C1 segment of cervical spinal cord (tissue), 14 donors: Measurements from ENCODE around the gene RPS2.
"Not testable (repeated sequence)": the region's sequence is repeated elsewhere in the genome, so short reads cannot be mapped to it uniquely, and the experiment has no call there.

ENCODE experiments used
- DNase-seq, 14 donors: peaks; one replicate each; lab custom pipeline; 2025; lab: John Stamatoyannopoulos, UW

The RPS2 gene

DNA sequence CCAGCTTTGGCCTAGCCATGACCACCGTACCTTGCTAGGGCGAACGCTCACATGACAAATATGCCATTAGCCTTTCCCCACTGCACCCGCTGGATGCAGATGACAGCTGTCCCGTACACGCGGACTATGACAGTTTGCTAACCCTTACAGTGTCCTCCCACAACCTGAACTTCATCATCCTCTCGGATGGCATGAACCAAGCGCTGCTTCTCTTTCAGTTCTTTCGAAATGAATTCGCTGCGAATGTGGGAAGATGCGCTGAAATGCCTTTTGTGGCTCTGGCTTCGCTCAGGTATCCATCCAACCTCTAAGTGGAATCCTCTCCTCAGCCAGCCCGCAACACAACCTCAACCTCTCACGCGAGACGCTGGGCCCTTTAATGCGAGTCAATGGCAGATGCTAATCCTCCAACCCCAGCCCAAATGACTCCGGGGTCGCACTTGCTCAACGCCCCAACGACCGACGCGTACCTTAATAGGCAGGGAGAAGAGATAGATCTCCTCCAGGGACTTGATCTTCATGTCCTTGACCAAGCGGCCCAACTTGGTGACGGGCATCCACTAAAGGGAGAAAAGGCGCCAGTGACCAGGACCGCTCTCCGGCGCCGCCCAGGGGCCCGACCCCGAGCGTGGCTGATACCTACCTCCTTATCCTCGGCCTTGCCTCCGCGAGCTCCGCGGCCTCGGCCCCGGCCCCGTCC is 670 bp downstream of the RPS2 start:
- DNase-seq, result peak in 3 of 14 donors; percentile 55 to 65 (median 56)

DNA sequence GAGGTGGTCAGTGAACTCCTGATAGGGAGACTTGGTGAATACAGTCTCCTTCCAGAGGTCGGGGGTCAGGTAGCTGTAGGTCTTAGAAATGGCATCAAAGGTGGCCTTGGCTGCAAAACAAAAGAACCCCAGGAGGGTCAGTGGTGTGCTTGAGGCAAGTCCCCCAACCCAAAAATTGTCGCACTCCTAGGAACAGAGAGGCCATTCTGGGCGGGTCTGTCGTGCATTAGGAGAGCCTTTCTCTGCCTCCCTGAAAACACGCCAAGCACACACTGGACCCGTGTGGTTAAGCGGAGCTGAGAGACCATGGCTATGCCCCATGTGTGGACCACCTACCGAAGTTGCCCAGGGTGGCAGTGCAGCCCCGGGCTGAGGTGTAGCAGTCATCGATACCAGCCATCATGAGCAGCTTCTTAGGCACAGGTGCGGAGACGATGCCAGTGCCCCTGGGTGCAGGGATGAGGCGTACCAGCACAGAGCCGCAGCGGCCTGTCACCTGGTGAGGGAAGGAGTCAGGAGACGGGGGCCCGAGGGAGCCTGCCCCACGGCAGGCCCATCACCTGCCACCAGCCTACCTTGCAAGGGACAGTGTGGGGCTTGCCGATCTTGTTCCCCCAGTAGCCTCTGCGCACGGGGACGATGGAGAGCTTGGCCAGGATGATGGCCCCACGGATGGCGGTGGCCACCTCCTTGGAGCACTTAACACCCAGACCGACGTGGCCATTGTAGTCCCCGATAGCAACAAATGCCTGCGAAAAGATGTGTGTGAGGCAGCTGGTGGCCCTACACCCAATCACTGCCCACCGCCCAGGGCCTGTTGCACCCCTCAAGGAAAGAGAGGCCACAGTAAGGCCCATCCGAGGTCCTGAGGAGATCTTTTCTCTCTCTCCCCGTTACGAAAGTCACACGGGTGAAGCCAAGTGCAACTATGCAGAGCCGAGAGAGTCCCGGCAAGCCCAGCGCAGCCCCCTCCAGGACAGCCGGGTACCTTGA is 2.2 kb downstream of the RPS2 start:
- DNase-seq, result not testable (repeated sequence)

DNA sequence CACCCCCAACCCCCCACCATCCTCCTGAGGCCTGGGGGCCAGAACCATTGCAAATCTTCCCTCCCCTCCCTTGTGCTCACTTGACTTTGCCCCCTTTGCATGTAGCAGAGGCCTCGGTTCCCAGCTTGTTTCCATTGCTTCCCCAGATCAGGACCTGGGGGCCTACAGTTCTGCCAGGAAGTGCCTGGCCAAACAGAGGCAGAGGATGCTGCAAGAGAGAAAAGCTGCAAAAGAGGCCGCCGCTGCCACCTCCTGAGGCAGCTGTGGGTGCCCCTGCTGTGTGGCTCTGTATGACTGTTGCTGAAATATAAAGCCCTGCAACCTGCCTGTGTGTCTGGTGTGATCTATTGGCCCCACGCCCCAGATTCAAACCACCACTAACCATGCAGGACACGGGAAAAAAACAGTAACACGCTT is 3.0 kb downstream of the RPS2 start:
- DNase-seq, result no peak

DNA sequence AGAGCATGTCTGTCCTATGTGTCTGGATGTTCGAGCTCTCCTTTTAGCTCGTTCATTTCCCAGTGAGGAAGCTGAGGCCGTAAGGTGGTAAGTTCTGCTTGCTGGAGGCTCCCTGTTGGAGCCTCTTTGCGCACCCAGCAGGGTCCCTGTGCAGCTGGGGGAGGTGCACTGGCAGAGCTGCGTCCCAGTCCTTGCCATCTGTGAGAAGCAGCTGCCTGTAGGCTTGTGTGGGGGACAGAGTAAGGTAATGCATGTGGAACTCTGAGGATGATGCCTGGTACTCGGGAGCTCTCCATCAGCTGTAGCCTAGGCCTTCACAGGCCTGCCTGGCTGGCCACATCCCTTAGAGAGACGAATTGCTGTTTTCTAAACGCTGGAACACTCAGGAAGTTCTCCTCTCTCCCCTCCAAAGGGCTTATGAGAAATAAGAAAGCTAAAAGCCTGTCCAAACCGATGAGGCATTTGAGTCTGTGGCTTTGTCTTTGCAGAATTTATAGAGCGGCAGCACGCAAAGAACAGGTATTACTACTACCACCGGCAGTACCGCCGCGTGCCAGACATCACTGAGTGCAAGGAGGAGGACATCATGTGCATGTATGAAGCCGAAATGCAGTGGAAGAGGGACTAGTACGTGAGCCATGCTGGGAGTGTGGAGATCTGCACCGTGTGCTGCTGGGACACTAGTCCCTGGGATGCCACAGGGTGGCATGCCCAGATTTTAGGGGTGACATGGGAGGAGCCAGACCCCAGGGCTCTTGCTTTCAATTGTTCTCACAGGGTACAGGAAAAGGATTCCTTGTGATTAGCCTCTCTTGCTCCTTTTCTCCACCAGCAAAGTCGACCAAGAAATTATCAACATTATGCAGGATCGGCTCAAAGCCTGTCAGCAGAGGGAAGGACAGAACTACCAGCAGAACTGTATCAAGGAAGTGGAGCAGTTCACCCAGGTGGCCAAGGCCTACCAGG is 3.7 kb downstream of the RPS2 start:
- no peak for DNase-seq

DNA sequence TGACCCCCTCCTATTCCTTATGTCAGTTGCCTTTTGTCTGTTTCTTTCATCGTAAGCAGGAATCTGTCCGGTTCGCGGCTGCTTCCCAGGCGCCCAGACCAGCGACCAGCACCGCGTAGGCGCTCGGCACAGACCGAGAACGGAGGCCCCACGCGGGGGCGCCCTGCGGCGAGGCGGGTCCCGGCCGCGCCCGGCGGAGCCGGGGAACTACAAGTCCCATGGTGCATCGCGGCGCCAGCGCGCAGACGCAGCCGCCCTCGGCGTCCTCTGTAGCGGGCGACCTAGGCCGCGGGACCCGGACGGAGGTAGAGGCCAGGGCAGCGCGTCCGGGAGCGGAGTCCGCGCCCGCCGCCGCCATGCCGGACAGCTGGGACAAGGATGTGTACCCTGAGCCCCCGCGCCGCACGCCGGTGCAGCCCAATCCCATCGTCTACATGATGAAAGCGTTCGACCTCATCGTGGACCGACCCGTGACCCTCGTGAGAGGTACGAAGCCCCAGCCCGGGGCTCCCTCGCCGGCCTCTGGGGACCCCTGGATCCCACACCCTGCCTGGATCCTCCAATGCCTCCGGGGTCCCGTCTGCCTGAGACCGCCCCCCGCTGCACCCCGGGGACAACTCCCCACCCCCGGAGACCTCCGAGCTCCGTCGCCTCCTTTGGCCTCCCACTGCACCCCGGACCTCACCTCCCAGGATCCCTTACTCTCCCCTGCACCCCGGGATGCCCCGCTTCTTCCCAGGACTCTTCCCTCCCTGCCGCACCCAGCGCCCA is 5.2 kb downstream of the RPS2 start, which contains the start of gene NDUFB10:
TSS of gene NDUFB10 (plus strand) at position 270 of the 771 bp plus-strand sequence. CDS start at position 357, 87 bp downstream.
- DNase-seq, result peak; percentile 24 to 93 (median 78)

DNA sequence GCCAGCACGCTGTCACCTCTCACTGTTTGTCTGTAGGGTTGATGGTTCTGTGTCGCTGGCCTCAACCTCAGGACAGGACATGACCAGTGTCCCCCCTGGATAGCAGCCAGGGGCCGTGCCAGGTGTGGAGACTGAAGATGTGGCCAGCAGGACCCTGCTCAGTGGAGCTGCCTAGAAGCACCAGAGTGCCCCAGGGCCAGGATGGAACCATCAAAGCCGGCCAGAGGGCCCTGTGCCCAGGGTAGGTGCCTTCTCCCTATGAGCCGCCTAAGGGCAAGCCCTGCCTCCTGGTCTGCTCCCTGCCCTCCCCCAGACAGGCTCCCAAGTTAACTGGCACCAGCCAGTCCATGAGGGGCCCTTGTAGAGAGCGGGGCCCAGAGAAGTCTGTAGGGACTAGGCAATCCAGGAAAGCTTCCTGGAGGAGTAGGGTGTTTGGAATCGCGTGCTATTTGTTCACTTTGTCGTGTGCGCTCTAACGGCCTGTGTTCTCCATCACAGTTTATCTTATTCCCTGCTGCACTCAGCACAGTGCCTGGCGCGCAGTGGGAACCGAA is 5.8 kb downstream of the RPS2 start:
- DNase-seq, result no peak

DNA sequence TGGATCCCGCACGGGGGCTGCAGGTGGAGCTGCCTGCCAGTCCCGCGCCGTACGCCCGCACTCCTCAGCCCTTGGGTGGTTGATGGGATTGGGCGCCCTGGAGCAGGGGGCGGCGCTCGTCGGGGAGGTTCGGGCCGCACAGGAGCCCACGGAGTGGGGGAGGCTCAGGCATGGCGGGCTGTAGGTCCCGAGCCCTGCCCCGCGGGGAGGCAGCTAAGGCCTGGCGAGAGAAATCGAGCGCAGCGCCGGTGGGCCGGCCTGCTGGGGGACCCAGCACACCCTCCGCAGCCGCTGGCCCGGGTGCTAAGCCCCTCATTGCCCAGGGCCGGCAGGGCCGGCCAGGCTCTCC is 6.5 kb downstream of the RPS2 start:
- DNase-seq, result not testable (repeated sequence)

DNA sequence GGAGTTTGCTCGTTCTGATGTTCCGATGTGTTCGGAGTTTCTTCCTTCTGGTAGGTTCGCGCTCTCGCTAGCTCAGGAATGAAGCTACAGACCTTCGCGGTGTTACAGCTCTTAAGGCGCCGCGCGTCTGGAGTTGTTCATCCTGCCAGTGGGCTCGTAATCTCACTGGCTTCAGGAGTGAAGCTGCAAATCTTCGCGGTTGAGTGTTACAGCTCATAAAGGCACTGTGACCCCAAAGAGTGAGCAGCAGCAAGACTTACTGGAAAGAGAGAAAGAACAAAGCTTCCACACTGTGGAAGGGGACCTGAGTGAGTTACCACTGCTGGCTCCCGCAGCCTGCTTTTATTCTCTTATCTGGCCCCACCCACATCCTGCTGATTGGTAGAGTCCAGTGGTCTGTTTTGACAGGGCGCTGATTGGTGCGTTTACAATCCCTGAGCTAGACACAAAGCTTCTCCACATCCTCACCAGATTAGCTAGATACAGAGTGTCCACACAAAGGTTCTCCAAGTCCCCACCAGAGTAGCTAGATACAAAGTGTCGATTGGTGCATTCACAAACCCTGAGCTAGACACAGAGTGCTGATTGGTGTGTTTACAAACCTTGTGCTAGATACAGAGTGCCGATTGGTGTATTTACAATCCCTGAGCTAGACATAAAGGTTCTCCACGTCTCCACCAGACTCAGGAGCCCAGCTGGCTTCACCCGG is 7.0 kb downstream of the RPS2 start:
- not testable (repeated sequence) for DNase-seq

DNA sequence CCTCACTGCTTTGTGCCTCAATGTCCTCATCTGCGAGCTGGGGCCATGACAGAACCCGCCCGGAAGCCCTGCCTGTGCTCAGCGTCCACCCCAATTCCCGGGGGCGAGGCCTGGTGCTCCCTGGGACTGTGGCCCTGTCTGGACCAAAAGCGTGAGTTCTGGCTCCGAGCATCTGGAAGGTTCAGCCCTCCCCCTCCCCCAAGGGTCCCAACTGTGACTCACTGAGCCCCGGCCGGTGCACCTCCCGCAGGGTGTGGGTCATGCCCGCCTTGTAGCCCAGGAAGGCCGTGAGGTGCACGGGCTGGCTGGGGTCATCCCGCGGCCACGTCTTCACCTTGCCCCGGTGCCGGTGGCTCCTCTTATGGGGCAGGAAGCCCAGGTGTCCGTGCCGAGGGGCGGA is 10.9 kb downstream of the RPS2 start:
- DNase-seq, result no peak

DNA sequence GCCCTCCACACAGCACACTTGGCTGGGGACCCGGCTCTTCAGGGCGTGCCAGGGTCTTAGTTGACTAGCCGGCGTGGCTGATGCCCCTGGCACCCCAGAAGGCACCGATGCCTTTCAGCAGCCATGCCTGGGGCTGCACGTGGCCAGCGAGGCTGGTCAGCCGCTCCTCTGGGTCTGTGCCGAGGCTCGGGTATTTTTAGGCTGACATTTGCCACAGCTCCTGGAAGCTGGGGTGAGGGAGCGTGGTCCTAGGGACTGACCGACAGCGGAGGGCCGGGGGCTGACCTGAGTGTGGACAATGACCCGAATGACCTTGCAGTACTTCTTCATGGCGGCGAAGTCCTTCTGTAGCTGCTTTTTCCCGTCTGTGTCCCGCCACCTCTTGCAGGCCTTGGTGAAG is 14.1 kb downstream of the RPS2 start:
- DNase-seq, result no peak

DNA sequence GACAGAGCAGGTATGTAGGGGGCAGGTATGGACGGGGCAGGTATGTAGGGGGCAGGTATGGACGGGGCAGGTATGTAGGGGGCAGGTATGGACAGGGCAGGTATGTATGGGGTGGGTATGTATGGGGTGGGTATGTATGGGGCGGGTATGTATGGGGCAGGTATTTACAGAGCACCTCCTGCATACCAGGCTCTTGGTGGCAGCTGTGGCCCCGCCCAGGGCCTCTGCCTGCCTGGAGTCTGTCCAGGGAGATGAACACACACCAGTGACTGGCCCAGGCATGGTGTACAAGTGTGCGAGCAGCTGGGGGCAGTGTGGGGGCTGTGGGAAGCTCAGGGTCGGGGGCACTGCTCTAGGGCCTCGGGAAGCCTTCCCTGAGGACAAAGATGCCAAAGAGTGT is 14.6 kb downstream of the RPS2 start:
- no peak for DNase-seq

DNA sequence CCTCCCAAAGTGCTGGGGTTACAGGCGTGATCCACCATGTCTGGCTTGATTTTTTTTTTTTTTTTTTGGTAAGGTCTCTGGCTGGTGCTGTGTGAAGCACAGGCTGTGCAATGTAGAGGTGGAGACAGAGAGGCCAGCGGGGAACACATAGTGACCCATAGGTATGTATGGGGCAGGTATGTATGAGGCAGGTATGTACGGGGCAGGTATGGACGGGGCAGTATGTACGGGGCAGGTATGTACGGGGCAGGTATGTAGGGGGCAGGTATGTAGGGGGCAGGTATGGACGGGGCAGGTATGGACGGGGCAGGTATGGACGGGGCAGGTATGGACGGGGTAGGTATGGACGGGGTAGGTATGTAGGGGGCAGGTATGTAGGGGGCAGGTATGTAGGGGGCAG is 15.1 kb downstream of the RPS2 start:
- no peak for DNase-seq

DNA sequence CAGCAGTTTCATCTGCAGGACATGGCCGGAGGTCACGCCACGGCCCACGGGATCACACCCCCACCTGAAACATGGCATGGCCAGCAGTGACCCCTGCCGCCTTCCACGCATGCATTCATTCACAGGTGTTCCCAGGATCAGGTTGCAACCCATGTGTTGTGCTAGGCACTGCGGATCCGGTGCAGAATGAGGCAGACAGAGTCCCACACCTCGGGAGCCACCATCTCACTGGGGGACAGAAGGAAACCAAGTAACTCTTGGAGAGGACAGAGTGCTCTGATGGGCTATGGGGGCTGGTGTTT is 17.3 kb downstream of the RPS2 start:
- no peak for DNase-seq

DNA sequence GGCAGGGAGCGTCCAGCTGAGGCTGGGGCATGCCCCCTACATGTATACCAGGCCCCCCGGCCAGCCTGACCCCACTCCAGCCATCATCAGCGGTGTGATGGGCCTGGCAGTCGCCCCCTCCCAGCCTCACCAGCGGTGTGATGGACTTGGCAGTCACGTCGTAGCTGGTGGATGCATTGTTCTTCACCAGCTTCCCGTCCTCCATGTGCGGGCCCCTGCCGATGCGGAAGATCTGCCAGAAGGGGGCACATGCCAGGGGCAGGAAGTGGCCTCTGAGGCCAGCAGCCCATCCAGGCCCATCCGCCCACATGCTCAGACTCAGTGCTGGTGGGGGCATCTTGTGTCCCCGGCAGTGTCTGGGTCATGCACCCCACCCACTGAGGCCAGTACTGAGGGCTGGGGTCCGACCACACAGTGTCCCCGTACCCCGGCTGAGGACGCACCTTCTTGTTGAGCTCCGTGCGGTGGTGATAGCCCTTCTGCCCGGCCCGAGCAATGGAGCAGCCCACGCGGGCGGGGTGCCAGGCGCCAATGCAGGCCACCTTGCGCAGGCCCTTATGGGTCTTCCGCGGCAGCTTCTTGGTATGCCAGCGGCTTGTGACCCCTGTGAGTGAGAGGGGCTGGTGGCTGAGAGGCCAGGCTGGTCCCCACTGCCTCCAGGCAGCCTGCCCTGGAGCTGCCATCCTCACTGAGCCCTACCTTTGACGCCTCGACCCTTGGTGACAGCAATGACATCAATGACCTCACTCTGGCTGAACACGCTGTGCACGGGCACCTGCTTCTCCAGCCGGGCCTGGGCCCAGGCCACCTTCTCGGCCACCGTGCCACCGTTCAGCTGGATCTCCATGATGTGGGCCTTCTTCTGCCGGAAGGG is 17.9 kb downstream of the RPS2 start:
- no peak for DNase-seq

DNA sequence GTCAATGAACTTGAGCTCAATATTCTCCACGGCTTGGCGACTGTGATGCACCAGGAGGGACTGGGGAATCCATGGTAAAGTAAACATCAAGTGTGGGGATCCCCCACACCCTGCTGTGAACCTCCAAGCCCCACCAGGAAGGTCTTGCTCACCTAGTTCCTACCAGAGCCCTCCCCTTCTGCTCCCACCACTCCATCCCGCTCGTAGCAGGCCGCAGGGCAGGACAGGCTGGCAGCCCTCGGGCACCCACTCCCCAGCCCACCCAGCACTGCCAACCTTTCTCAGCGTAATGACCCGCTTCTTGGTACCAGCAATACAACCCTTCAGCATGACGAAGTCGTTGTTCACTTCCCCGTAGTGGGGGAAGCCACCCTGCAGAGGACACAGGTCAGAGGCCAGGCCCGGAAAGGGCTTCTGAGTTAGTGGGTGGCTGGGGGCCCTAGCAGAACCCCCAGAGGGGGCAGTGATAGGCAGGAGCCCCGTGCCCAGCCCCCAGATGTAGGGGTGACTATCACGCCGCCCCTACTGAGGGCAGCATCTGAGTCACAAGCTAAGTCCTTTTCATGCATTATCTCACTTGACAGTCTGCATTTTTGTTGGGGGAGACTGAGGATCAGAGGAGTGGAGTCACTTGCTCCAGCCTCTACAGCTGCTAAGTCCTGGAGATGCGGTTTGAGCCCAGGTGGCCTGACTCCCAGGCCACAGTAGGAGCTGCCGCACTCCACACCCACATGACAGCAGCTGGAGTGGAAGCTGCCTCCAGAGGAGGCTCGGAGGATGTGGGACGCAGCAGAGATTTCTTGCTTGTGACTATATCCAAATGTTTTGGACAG is 18.9 kb downstream of the RPS2 start:
- DNase-seq, result no peak

DNA sequence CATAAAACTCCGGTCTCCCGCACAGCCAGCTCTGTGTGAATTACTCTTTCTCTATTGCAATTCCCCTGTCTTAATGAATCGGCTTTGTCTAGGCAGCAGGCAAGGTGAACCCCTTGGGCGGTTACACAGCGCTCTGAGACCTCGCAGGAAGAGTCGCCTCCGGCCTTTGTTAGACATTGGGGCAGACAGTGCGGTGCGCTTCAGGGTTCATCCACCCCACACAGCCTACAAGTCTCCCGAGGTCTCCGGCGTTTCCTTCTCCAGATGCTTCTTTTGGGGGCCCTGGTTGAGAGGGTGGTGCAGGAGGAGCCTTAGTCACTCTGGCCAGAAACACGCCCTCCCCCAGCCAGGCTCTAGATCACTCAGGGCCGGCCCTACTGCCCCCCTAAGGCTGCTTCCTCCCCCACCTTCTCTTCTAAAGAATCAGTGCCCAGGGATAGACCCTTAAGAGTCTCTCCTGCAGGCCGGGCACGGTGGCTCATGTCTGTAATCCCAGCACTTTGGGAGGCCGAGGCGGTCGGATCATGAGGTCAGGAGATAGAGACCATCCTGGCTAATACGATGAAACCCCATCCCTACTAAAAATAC is 19.9 kb downstream of the RPS2 start:
- DNase-seq, result no peak
